Fibroblast of lung (primary cell): ENCODE data around the gene LRMDA.

Experiments
- EZH2 ChIP-seq: IDR thresholded peaks from 2 replicates; pipeline ENCODE4 v1.5.1; 2012; ENCODE audit warnings: low read length, control low read depth, mild to moderate bottlenecking; ENCODE audit errors: missing control alignments
- TF ChIP-seq, protein P1 (sequence below), 2 donors: IDR thresholded peaks in 1 of 2; conservative IDR thresholded peaks in 1 of 2; 1 replicate in 1 of 2; 2 replicates in 1 of 2; pipeline ENCODE4 v1.5.1; 2011 to 2012; ENCODE audit warnings: low read length in 2 of 2, control low read depth in 1 of 2, inconsistent platforms in 1 of 2, low read depth in 1 of 2, mild to moderate bottlenecking in 1 of 2

DNA sequence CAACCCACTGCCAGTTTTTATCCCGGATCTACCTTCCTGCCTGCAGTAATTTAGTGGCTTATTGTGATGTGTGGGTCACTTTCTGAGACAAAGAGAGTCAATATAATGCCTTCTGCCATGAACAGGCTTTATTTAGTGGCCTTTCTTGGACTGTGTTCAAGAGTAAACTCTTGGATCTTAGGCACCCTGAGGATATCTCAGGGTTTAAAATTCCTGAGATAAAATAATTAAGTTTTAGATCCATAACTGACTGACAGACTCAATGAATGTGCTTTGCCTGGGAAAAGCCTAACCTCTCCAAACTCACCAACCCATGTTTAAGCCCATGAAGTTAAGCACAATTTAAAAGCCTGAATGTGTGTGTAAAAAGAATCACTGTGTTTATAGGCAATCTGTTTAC, 564.3 kb downstream of the LRMDA start:
- TF ChIP-seq, protein P1, sequence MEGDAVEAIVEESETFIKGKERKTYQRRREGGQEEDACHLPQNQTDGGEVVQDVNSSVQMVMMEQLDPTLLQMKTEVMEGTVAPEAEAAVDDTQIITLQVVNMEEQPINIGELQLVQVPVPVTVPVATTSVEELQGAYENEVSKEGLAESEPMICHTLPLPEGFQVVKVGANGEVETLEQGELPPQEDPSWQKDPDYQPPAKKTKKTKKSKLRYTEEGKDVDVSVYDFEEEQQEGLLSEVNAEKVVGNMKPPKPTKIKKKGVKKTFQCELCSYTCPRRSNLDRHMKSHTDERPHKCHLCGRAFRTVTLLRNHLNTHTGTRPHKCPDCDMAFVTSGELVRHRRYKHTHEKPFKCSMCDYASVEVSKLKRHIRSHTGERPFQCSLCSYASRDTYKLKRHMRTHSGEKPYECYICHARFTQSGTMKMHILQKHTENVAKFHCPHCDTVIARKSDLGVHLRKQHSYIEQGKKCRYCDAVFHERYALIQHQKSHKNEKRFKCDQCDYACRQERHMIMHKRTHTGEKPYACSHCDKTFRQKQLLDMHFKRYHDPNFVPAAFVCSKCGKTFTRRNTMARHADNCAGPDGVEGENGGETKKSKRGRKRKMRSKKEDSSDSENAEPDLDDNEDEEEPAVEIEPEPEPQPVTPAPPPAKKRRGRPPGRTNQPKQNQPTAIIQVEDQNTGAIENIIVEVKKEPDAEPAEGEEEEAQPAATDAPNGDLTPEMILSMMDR (conservative IDR thresholded peaks at IDR 0.05 in 1 of 2, IDR thresholded peaks at IDR 0.05 in 1 of 2; ENCODE audit: low read depth in 1 of 2, low read length in 2 of 2), result no peak
- no peak for TF ChIP-seq EZH2
